HG03025 (cell line): ENCODE results near the gene JHY.
"Not testable (repeated sequence)": the region's sequence is repeated elsewhere in the genome, so short reads cannot be mapped to it uniquely, and the experiment has no call there.

ENCODE experiments used
- ATAC-seq: cut with Tn5 transposase; IDR thresholded peaks from one replicate; pipeline ENCODE4 v1.9.1; 2021; ENCODE audit warnings: mild to moderate bottlenecking, moderate library complexity; ENCODE audit not compliant: unreplicated experiment, low FRiP score

JHY gene

DNA sequence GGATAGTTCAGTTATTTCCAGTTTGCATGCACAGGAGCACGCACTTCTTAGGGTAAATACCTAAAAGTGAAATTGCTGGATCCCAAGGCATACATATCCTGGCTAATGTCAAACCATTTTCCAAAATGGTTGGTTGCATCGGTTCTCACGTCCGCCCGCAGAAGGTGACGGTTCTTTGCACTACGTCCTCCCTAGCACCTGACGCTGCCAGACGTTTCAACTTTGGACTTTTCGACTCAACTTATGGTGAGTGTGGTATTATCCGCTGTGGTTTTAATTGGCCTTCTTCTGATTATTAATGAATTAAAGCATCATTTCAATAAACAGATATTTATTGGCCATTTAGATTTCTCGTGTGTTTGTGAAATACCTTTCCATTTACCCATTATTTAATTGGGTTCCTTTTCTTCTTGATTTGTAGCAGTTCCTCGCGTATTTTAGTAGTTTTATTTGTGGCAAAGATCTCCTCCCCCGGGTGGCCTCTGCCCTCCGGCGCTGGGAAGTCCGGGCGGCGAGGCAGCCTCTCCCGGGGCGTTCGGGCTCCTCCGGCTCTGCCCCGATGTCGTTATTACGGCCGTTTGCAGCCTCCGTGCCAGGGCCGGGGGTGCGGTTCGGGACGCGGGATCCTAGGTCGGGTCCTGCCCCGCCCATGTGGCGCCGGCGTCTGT lies at the start of gene JHY:
Gene JHY (plus strand): TSS at position 571 of the 668 bp plus-strand sequence. CDS start 3,091 bp downstream, outside the sequence.
- no peak for ATAC-seq

DNA sequence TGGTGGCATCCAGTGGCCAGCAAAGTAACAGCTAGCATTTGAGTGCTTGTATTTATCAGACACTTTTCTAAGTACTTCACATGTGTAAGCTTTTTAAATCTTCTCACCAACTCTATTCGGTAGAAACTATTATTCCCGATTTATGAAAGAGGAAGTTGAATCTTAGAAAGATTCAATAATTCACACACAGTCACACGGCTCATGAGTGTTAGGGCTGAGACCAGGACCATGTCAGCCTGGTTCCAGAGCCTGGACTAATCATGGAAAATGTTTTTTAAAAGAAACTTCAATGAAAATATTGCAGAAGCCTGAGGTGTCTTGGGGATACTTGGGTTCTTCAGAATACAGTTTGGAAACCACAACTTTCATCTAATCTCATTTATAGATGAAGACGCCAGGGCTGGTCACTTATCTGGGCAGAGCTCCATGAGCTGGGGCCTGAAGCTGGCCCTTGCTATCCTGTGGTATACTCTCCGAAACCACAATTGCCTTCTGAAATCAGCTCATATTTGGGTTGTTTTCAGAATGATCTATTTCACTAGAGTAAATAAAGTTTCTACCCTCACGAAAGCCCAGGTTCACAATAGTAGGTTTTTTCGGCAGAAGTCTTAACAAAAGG lies 48.6 kb upstream of the JHY start:
- no peak for ATAC-seq

DNA sequence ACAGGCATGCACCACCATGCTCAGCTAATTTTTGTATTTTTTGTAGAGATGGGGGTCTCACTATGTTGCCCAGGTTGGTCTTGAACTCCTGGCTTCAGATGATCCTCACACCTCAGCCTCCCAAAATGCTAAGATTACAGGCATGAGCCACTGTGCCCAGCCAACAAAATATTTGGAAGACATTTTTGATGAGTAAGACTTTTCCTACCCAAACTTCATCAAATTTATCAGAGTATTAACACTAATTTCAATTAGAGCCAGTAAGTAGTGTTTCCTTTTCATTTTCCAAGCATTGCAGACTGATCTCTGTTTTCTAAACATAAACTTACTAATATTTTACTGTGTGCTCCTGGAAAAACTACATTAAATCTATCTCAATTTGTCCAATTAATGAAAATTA lies 45.6 kb upstream of the JHY start:
- no peak for ATAC-seq

DNA sequence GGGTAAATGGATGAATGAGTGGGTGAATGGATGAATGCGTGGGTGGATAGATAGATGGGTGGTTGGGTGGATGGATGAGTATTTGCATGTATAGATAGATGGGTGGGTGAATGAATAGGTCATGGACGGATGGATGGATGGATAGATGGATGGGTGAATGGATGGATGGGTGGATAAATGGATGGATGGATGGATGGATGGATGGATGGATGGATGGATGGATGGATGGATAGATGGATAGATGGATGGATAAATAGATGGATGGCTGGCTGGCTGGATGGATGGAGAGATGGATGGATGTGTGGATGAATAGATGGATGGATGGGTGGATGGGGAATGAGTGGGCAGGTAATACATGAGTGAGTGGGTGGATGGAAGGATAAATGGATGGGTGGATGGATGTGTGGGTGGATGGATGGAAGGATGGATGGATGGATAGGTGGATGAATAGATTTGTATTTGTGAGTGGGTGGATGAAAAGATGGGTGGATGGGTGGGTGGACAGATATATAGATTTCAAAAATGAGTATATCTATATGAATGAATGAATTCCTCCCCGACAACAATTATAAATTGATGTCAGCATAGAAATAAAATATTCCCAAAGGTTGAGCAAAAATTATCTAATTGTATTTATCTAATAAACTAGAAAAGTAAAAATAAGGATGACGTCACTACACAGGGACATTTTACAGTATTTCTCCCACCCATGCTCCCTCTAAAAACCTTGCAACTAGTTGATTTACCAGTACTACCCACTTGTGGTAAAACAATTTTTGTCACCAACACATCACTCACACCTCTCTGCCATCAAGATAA lies 44.8 kb upstream of the JHY start:
- ATAC-seq: no peak

DNA sequence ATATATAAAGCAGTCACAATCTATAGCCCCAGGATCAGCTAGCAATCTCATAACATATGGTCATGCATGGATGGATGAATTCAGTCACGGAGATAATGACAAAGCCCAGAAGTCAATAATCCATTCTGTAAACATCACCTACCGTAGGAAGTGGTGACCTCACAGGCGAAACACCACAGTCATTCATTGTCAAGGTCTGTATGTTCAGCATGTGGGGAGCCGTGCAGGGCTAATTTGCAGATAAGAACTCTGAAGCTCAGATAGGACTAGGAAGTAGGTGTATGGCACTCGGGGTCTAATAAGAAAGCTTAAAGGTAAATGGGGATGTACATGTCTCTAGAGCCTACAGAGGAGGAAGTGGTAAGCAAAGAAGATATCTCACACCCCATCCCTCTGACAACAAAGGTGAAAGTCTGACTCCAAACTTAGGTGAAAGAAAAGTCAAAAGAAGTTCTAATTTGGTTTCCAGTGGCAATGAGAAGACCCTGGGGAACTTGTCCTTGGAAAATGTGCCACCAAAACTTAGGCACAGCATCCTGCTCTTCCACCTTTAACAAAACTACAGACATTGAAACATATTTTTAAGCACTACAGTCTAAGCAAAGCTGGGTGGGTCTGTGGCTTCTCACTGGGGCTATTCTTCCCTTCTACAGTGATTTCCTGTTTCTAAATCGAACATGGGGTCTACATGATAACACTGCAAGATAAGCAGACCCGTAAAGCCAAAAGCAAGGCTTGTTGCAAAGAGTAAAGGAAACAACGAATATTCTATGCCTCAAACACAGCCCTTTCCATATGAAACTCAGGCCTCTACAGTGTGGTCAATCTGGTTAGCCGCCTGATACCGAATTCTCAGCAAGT lies 39.0 kb upstream of the JHY start:
- ATAC-seq: no peak

DNA sequence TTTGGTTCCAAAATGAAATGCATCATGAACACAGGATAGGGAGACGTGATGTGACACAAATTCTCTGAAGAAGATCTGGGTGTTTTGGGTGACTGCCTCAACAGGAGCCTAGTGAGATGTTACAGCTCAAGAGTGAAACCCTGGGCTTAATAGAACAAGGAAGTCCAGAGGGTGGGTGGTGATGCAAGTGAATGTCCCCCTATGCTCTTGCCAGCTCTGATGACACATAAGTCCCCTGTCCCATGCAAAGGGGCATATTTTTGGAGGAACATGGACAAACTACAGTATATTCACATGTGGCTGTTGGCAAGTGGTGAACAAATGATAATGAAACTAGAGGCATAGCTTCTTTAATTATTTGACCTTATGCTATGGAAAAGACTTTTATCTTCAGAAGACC lies 35.1 kb upstream of the JHY start:
- ATAC-seq: no peak

DNA sequence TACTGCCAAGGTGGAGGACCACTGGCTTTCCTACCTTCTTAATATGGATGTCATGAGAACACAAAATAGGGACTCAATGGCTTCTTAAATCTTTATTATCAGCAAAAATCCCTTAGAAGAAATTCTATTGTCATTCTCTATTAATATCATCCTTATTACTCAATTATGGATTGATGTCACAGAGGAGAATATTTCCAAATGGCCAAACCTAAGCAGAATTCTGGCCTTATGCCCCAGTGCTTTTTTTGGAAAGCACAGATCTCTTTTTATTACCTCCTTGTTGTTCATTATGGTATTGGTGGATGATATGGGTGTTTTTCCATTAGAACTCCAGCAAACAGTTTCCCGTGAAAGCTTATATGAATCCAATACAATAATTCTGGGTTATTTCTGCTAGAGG lies 34.4 kb upstream of the JHY start:
- ATAC-seq: no peak

DNA sequence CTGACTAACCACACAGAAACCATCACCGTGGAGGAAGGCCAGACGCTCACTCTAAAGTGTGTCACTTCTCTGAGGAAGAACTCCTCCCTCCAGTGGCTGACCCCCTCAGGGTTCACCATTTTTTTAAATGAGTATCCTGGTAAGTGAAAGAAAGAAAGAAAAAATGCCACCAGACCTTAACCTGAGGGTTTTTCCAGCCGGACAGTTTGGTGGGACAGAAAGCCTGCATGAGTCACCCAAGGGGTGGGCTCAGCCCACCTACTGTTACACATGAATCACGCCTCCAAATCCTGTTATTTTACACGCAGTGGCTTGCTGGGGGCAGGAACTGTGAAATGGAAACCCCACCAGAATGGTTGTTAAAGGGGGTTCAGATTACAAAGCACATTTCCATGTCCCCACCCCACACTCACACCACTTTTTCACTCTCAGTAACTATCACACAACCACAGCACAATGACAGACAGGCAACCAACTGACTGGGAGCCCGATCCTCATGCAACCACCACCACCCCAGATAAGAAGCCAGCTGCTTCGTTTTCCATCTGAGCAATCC lies 32.4 kb upstream of the JHY start:
- no peak for ATAC-seq

DNA sequence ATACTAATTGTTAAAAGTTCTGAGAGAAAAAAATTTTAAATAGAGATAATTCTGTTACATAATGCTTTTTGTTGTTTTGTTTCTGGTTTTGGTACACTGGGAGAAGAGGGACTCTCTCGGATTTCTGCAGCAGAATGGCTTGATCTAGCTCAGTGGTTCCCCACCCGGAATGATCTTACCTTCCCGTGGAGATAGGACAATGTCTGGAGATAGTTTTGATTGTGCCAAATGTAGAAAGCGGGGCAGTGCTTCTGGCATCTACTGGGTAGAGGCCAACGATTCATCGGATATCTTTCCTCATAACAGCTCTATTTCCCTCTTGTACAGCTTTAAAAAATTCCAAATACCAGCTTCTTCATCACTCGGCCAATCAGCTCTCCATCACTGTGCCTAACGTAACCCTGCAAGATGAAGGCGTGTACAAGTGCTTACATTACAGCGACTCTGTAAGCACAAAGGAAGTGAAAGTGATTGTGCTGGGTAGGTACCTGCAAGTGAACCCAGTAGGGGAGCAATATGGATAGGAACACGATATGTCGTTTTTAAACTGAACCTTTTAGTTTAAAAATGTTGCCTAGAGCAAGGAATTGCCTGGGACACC lies 31.1 kb upstream of the JHY start:
- peak; percentile 70 for ATAC-seq

DNA sequence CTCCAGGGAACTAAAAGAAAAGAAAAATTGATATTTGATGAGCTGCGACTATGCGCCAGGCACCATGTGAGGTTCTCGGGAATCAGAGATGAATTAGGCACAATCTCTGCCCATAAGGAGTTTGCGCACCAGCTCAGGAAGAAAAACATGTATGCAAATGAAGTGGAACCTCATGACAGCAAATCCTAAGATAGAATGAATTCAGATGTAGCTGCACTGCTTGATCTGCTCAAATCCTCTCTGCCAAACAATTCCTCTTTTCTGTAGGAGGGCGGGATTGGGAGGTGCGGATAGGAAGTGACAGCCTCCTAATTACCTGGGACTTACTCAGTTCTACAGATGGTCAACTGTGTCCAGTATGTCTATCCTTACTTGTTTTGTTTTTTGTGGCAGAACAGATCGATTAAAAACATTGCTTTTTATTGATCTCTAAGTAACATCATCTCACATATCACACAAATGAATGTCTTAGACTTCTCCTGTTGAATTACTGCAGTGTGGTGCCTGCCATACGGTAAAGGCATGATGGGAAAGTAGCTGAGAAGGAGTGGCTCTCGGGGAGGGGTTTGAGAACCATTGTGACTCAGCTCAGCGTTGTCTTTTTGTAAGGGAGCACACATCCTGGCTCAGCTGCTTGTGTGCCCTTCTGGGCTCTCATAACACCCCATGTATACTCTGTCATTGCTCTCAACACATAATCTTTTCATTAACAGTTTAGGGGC lies 30.3 kb upstream of the JHY start:
- ATAC-seq: no peak

DNA sequence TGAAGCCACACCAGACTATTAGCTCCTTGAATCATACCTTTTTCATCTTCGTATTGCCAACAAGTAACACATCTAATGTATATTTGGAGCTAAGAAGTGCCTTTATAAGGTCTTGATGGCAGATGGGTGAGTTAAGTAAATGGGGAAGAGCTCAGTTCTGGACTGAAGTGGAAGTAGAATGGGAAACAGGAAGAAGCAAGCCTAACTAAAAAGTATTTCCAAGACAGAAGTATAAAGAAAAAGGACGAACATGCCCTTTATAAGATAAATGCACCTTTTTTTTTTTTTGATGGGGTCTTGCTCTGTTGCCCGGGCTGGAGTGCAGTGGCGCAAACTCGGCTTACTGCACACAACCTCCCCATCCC lies 29.8 kb upstream of the JHY start:
- ATAC-seq: no peak

DNA sequence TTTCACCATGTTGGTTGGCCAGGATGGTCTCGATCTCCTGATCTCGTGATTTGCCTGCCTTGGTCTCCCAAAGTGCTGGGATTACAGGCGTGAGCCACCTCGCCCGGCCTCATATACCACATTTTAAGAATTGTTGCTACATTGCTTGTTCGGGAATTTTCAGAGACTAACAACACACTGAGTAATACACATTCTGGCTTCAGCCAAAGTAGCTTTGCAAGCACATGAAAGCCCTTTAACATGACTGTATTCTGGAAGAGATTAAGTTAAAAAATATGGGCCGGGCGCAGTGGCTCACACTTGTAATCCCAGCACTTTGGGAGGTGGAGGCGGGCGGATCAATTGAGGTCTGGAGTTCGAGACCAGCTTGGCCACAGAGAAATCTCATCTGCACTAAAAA lies 29.3 kb upstream of the JHY start:
- no peak for ATAC-seq

DNA sequence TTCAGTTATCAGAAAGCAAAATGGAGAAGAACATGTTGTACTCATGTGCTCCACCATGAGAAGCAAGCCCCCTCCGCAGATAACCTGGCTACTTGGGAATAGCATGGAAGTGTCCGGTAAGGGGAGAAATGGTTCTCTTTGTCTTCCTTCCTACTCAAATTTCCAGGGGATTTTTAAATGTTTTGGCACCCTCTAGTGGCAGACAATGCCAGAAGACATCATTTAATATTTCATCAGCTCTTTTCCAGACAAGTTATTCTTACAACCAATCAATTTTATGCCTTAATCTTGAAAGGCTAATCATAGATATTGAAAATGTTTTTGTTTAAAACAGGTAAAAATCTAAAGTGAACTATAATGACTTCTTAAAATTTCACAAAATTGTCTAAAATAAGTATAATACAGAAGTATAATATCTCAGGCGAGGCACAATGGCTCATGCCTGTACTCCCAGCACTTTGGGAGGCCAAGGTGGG lies 28.6 kb upstream of the JHY start:
- ATAC-seq: no peak

DNA sequence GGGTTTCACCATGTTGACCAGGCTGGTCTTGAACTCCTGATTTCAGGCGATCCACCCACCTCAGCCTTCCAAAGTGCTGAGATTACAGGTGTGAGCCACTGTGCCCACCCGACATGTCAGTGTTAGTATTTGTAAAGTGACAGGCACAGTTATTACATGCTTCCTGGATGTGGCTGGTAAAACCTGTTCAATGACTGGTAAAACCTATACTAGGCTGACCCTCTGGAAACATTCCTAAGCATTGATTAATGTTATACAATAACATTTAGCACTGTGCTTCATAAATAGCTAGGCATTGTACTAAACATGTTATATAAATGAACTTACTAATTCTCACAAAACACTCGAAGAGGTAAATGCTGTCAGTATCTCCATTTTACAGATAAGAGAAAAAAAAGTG lies 20.9 kb upstream of the JHY start:
- ATAC-seq: no peak

DNA sequence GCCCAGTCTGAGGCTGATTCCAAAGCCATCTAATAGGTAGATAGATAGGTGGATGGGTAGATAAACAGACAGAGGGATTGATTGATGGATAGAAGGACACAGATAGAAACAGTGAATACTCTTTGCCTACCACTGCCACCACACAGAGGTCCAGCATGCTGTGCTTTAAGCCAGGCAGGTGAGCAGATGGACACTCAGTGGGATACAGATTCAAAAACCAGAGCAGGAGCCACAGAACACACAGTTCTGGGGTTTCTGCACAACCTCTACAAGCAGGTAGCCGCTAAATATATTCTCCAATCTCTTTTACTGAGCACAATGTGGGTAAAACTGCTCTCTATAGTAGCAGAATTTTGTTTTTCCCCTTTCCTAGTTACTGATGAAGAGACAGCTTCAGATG lies 20.5 kb upstream of the JHY start:
- no peak for ATAC-seq

DNA sequence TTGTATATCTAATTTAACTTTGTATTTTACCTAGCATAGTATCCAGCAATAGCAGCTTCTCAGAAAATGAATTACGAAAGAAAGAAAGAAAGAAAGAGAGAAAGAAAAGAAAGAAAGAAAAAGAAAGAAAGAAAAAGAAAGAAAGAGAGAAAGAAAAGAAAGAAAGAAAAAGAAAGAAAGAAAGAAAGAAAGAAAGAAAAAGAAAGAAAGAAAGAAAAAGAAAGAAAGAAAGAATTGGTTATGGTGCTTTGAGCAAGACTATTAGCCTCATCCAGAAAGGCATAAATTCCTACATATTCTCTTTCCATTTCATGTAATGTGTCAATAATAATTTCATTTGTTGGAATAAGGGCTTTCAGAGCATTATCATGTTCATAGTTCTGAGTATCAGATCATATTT lies 19.4 kb upstream of the JHY start:
- ATAC-seq: not testable (repeated sequence)

DNA sequence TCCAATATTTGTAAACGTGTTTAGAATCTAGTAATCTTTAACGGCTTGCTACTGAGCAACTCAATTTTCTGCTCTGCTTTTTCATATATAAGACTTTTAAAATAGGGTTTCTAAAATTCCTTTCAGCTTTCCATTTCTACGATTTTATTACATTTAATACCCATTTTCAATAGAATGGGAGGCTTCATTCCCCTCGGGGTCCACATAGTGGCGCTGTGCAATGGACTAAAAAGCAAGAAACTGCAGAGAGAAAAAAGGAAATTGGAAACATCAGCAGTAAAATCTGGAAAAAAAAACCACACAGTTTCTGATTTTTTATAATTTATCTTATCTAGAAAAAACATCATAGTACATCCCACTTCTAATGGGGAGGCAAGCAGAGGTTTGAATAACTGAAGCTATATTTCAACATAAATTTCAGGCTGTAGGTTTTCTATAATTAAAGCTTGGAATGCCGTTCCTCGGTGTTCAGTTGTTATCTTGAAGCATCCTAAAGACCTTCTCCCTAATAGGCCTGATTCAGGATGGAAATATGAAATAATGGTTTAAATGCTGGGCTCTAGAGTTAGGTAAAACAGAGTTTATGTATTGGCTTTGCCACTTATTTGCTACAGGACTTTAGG lies 18.7 kb upstream of the JHY start:
- ATAC-seq: no peak

DNA sequence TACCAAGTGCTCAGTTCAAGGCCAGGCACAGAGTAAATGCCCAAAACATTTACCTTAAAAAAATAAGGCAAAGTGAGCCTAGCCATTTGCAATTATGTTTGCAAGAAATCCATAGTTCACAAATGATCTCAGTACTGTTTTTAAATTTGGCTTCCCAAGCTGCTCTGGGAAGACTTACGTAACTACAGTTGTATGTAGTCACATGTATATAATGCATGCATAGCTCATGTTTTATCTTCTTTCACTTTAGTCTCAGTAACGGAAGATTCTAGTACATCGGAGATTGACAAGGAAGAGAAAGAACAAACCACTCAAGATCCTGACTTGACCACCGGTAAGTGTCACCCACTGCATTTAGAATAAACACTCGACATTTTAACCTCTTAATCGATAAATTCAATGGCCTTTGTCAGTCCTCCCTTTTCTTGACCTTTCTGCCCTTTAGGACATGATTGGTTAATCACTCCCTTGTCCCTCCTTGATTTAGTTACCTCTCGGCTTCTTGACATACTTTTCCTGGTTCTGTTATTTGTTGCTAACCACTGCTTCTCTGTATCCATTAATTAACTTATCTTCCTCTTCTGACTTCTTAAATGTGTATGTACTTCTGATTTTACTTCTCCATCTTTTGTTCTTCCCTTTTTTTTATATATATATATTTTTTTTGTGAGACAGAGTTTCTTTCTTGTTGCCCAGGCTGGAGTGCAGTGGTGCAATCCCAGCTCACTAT lies 18.0 kb upstream of the JHY start:
- ATAC-seq: no peak
